HG03108 (cell line): Measurements from ENCODE around the gene IL21R.
"Not testable (repeated sequence)": the region's sequence is repeated elsewhere in the genome, so short reads cannot be mapped to it uniquely, and the experiment has no call there.

Source experiments
- ATAC-seq: cut with Tn5 transposase; IDR thresholded peaks from one replicate; pipeline ENCODE4 v1.9.1; 2021; ENCODE audit warnings: moderate library complexity; ENCODE audit not compliant: unreplicated experiment

Gene IL21R

GRCh38 chr16:27400751-27401620 is 988 bp upstream of the IL21R start:
- no peak for ATAC-seq

GRCh38 chr16:27402569-27402963 is 592 bp downstream of the IL21R start:
- ATAC-seq: no peak

DNA sequence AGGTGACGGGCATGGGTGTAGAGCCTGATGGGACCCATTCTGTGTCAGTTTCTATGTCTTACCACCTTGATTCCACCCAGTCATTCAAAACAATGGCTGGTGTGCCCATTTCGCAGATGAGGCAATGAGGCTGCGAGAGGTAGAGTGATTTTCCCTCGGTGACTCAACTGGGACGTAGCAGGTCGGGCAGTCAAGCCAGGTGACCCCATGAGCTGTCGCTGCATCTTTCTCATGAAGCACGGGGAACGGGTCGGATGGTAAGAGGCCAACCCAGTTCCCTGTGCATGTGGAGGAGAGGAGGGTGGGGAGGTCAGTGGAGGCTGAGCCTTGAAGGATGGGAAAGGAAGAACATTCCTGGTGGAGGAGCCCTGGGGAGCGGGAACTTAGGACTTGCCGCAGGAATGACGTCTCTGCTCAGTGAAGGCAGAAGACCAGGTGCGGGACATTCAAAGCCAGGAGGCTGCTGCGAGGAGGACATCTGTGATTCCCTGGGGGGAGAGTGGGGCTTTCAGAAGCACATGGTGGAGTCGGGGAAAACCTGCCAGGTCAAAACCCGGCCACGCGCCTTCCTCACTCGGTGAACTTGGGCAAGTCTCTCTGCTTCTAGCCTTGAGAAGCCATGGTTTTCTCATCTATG is 1.1 kb downstream of the IL21R start:
- no peak for ATAC-seq

DNA sequence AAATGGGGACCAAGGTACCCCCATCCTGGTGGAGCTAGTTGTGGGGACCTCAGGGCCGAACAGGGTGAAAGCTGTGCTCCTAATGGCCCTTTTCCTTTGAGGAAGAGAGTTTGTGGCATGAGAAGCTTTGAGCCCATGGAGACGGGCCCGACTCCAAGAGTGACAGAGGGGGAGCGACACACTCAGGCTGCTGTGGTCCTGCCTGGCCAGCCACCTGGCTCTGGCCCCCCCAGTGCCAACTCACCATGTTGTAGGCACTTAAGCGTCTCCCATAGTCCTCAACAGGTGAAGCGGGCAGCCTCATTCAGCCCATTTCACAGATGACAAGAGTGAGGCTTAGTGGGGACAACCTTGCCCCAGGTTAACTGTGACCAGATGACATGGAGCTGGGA is 1.6 kb downstream of the IL21R start:
- ATAC-seq: no peak

GRCh38 chr16:27404163-27404823 is 2.3 kb downstream of the IL21R start:
- no peak for ATAC-seq

DNA sequence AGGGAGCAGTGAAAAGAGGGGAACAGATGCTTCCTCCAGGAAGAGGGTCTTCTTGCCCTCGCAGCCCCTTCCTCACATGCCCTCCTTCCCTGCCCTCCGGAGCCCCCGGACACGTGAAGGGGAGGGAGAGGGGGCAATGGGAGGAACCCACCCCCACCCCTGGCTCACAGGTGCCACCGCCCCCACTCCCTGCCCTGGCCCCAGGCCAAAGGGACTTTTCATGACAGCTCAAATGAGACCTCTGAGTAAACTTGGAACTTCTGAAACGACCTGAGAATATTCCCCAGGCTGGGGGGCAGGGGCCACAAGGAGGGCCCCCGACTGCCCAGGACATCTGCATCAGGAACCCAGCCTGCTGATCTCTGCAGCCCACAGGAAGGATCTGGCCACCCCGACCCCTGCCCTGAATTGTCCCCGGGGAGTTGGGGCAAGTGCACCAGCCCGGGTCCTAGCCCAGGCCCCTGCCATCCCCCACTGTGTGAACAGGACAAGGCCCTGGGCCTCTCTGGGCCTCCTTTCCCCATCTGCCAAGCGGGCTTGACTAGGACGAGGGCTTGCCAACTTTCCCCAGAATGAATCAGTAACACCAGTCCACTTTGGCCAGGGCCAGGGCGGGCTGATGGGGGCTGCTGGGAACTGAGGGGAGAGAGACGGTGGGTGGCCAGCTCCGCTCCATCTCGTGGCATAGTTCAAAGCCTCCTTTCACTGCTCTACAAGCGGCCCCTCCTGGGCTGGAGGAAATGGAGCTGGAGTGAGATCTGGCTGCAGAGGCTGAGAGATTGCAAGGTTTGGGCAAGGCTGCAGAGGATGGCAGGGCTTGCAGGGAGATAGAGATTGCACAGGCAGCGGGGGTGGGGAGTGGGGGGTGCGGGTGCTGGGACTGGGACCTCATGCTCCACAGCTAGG is 3.8 kb downstream of the IL21R start:
- ATAC-seq: no peak

DNA sequence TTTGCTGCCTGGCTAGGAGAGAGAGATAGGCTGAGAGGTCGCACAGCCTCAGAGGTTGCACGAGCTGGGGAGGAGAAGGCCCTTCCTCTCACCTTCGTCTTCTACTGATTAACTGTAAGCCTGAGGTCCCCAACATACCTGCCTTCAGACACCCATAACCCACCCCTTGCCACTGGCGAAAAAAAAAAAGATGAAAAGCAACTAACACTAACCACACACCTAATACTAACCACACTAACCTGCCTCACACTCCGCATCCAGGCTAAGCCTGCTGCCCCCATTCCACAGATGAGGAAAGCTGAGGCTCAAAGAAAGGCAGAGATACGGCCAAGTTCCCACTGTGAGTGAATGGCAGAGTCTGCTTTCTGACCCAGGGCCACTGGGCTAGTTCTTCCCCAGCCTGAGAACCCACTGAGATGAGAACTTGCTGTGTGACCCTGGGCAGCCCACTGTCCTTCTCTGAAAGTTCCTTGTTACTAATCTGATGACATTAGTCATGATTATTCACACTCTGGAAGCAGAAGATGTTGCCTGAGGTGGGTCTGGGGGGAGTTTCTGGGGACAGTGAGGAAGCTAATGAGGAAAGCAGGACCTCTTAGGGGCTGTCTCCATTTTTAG is 4.6 kb downstream of the IL21R start:
- ATAC-seq: no peak

DNA sequence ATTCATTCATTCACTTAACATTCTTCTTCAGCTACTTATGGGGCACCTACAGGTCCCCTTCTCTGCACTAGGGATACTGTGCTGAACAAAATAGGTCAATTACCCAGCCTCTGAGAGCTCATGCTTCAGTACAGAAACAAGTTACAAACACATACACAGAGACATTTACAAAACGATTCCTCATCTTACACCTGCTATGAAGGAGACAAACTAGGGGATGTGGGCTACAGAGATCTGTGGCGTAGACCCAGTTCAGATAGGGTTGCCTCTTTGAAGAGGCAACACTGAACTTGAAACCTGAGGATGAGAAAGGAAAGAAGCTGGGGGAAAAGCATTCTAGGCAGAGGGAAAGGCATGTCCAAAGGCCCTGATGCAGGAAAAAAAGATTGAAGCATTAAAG is 5.2 kb downstream of the IL21R start:
- ATAC-seq: no peak

DNA sequence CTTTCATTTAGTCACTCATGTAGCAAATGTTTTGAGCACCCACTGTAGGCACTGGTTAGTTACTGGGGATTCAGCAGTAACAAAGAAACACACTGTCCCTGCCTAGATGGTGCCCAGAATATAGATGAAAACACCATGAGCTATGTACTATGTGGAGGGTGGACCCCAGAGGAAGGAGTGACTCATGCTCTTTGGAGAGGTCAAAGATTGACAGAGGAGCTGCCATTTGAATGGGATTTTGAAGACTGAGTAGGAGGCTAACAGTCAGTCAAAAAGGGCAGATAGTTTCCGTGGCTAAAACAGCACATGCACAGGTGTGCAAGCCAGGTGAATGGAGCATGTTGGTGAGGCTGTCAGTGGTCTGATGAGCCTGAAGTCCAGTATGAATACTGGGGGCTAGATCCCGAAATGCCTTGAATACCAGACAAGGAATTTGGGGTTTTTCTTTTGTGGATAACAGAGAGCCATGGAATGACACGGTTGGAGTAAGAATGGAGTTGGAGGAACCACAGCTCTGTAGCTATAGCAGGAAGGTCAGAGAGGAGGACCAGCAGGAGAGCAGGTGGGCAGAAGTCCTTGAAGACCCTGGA is 6.1 kb downstream of the IL21R start:
- ATAC-seq: peak; percentile 41

- no peak for ATAC-seq
Measured at GRCh38 chr16:27408602-27409031, 6.6 kb downstream of the IL21R start.

GRCh38 chr16:27409958-27410357 is 8.0 kb downstream of the IL21R start:
- ATAC-seq: not testable (repeated sequence)

DNA sequence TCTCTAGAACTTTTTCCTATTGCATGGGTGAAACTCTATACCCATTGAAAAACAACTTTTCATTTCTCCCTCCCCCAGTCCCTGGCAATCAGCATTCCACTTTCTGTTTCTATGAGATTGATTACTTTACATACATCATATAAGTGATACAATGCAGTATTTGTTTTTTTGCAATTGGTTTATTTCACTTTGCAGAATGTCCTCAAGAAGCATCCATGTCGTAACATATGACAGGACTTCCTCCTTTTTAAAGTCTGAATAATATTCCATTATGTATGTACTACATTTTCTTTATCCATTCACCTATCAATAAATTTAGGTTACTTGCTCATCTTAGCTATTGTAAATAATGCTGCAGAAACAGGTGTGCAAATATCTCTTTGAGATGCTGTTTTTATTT is 8.8 kb downstream of the IL21R start:
- ATAC-seq: no peak

GRCh38 chr16:27413956-27414355 is 12.0 kb downstream of the IL21R start:
- ATAC-seq: no peak

DNA sequence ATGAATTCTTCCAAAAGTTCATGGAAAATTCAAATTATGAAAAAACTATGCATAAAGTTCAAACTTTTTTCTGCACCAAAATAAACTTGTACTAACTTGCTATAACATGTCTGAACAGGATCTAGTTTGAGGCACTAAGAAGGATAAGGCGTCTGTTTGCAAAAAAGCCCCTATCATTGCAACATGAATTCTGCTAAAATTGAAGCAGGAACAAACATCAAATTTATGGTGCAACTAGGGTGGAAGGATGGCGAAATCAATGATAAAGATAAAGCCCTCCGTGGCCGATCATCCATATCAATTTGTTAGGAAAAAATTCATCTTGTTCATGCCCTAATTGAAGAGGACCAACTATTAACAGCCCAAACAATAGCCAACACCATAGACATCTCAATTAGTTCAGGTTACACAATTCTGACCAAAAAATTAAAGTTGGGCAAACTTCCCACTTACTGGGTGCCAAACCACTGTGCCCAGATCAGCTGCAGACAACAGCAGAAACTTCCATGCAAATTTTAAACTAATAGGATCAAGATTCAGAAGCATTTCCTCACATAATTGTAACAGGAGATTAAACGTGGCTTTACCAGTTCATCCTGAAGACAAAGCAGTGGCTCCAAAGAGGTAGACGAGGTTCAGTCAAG is 12.9 kb downstream of the IL21R start:
- ATAC-seq: no peak

DNA sequence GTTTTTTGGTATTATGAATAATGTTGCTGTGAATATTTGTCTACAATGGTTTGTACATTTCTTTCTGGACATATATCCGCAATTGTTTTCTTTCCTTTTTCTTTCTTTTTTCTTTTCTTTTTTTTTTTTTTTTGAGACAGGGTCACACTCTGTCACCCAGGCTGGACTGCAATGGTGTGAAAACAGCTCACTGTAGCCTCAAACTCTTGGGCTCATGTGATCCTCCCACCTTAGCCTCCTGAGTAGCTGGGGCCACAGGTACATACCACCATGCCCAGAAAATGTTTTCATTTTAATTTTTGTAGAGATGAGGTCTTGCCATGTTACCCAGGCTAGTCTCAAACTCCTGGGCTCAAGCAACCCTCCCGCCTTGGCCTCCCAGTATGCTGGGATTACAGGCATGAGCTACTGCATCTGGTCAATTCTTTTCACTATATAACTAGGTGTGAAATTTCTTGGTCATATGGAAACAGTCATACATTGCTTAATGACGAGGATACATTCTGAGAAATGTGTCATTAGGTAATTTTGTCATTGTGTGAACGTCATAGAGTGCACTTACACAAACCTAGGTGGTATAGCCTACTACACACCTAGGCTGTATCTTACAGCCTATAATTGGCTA is 15.2 kb downstream of the IL21R start:
- ATAC-seq: no peak

DNA sequence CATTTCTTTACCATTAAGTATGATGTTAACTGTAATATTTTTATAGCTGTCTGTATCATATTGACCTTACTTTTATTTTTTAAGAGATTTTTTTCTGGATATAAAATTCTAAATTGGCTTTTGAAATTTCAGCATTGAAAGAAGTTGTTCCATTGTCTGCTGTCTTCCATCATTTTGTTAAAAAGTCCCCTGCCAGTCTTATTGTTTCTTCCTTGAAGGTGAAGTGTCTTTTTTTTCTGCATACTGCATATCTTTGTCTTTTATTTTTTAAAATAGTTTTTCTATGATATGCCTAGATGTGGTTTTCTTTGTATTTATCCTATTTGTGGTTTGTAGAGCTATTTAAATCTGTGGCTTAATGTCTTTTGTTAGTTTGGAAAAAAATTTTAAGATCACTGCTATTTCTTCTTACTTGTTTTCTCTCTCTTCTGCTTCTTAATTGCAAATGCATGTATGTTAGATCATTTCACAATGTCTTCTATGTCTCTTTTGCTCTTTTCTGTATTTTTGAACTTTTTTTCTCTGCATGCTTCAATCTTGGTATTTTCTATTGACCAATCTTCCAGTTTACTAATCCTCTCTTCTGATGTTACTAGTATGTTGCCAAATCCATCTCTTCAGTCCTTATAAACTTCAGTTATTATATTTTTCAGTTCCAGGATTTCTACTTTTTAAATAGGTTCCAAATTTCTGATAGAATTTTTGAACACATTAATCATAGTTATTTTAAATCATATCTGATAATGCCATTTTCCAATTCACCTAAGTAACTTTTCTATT is 20.2 kb downstream of the IL21R start:
- ATAC-seq: no peak

GRCh38 chr16:27424772-27425498 is 23.0 kb downstream of the IL21R start:
- ATAC-seq: no peak

DNA sequence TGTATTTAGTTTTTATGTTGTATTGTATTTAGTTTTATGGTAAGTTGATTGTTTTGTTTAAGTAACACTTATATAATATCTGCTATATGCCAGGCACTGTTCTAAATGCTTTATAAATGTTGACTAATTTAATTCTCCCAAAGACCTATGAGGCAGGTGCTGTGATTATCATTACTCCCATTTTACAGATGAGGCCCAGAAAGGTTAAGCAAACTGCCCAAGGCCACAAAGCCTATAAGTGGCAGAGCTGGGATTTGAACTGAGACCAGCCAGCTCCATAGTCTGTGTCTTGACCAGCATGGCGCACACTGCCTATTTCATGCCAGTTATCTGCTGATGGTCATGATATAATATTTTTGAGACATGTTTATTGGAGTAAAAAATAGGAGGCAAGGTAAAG is 24.0 kb downstream of the IL21R start:
- no peak for ATAC-seq
